ENCODE results near the gene SORCS1.

- no peak for TF ChIP-seq CTCF (IDR thresholded peaks at IDR 0.05)
- TF ChIP-seq EZH2 (IDR thresholded peaks at IDR 0.05; ENCODE audit: borderline replicate concordance, insufficient read depth, low read depth, low read length, poor library complexity, severe bottlenecking), result no peak
Observed at GRCh38 chr10:106661133-106661766, 503.3 kb downstream of the SORCS1 start.
